ENCODE measurements around the gene RNF10.
A peak's percentile ranks its signal among the peaks of the same experiment; 100 is the strongest.
"Not testable (repeated sequence)": the region's sequence is repeated elsewhere in the genome, so short reads cannot be mapped to it uniquely, and the experiment has no call there.

The RNF10 gene

GRCh38 chr12:120534203-120534702, at the start of gene RNF10:
RNF10 (plus strand) TSS chr12:120534356; CDS start chr12:120534812, 456 bp downstream.
- peak; percentile 82 for DNase-seq

- no peak for DNase-seq
These were observed 47.9 kb upstream of the RNF10 start for GRCh38 chr12:120485961-120486881.

- not testable (repeated sequence) for DNase-seq
These were observed 46.6 kb upstream of the RNF10 start for GRCh38 chr12:120487552-120487951.

GRCh38 chr12:120488057-120488640, 46.0 kb upstream of the RNF10 start:
- no peak for DNase-seq

GRCh38 chr12:120489018-120489417, 45.1 kb upstream of the RNF10 start:
- DNase-seq, result no peak

GRCh38 chr12:120490325-120490724, 43.8 kb upstream of the RNF10 start:
- DNase-seq, result no peak

GRCh38 chr12:120490833-120491512, 43.2 kb upstream of the RNF10 start:
- no peak for DNase-seq

- DNase-seq, result no peak
These were observed 38.9 kb upstream of the RNF10 start for GRCh38 chr12:120495186-120495730.

- peak; percentile 92 for DNase-seq
These were observed 38.3 kb upstream of the RNF10 start, which contains the start of gene DYNLL1 for GRCh38 chr12:120495731-120496412. DYNLL1 (plus strand) TSS chr12:120496113; CDS start chr12:120496422, 309 bp downstream.

- DNase-seq, result peak; percentile 53
These were observed 37.5 kb upstream of the RNF10 start for GRCh38 chr12:120496413-120497340.

GRCh38 chr12:120497524-120498150, 36.5 kb upstream of the RNF10 start:
- DNase-seq, result no peak

GRCh38 chr12:120498870-120499515, 35.2 kb upstream of the RNF10 start:
- DNase-seq, result no peak

- no peak for DNase-seq
These were observed 33.6 kb upstream of the RNF10 start for GRCh38 chr12:120500581-120500980.

GRCh38 chr12:120504587-120504986, 29.6 kb upstream of the RNF10 start:
- no peak for DNase-seq

- DNase-seq, result no peak
These were observed 25.6 kb upstream of the RNF10 start for GRCh38 chr12:120508537-120508936.

GRCh38 chr12:120514002-120514401, 20.2 kb upstream of the RNF10 start:
- DNase-seq, result no peak

GRCh38 chr12:120515496-120515895, 18.7 kb upstream of the RNF10 start:
- DNase-seq, result no peak

- not testable (repeated sequence) for DNase-seq
These were observed 14.8 kb upstream of the RNF10 start for GRCh38 chr12:120519324-120519723.

- DNase-seq, result no peak
These were observed 11.6 kb upstream of the RNF10 start for GRCh38 chr12:120522568-120522967.

GRCh38 chr12:120528861-120529525, 5.2 kb upstream of the RNF10 start, which contains the start of gene COQ5:
COQ5 (minus strand) TSS chr12:120529158; CDS start chr12:120529141, 17 bp downstream.
- DNase-seq, result peak; percentile 63
